ENCODE data around the gene CNIH2. TPM values are rescaled to one million over a fixed set of nuclear protein-coding genes. Genes with fewer than 3 reads are reported as not detected.

CNIH2 gene
- total RNA-seq, 1 experiment from 2014 or later = 1.3 TPM

- intact Hi-C loops (cut with micrococcal nuclease) = loop anchor here (1.0 kb wide), 1 partner anchor 23 kb away; no protein-coding TSS in a partner anchor
- no TSS peak for BruUV-seq (replicated peaks)
- Histone ChIP-seq H3K9me3 (ENCODE audit: control insufficient read depth in 1 of 2, insufficient read depth in 1 of 2, low read depth in 1 of 2, low read length in 2 of 2) (no peaks in the 10 kb centered on the region), H3K36me3 (ENCODE audit: control insufficient read depth in 1 of 2, insufficient read depth in 2 of 2, low read length in 2 of 2) (no peaks in the 10 kb centered on the region), H3K27me3 (ENCODE audit: insufficient read depth, low read length) (no peaks in the 10 kb centered on the region), H3K4me1 (ENCODE audit: control insufficient read depth in 1 of 2, insufficient read depth in 2 of 2, low read length in 2 of 2) (peaks cover 22 to 45% of the 10 kb centered on the region in 2 experiments), H3K27ac (ENCODE audit: low read depth, low read length) (peak within 1 kb of the TSS; percentile 76), H3K79me2 (ENCODE audit: insufficient read depth, low read length) (peaks cover 19% of the 10 kb centered on the region), H4K20me1 (ENCODE audit: insufficient read depth) (no peaks in the 10 kb centered on the region), H3K9me2 (ENCODE audit: insufficient read depth) (no peaks in the 10 kb centered on the region), H3K4me2 (ENCODE audit: low read length) (peak within 1 kb of the TSS; percentile 99), H3K9ac (ENCODE audit: low read length) (peak within 1 kb of the TSS; percentile 93), H3K4me3 (replicated peaks in 1 of 2; ENCODE audit: low read depth in 1 of 2, low read length in 2 of 2) (peak within 1 kb of the TSS; percentile 71 to 96), H2AFZ (ENCODE audit: low read depth, low read length, poor library complexity, severe bottlenecking) (no peak within 1 kb of the TSS)
- peak; percentile 94 for ATAC-seq
- peak; percentile 99 for DNase-seq (ENCODE audit: low read depth, low spot score)
- CTCF ChIA-PET = interaction anchor here (0.6 to 3.4 kb wide), 7 partner anchors 9 to 133 kb away, joined by 3 to 25 read pairs (median 5); partner anchors contain the start of genes RAB1B and RIN1
- RAD21 ChIA-PET (ENCODE audit: low non-redundant PET in 1 of 2, low total read pairs in 2 of 2, uncharacterized antibody in 2 of 2, unreplicated experiment in 2 of 2) = interaction anchor here (0.7 to 0.9 kb wide), 2 partner anchors 31 to 1011 kb away, joined by 3 read pairs; no protein-coding TSS in a partner anchor
- POLR2A ChIA-PET = interaction anchor here (0.6 to 2.7 kb wide), 9 partner anchors 9 to 56 kb away, joined by 3 to 18 read pairs (median 5); partner anchors contain the start of genes BRMS1 and RAB1B
- TF ChIP-seq, protein P1, sequence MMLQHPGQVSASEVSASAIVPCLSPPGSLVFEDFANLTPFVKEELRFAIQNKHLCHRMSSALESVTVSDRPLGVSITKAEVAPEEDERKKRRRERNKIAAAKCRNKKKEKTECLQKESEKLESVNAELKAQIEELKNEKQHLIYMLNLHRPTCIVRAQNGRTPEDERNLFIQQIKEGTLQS (IDR thresholded peaks at IDR 0.05) = no peak
- TF ChIP-seq, protein P2, sequence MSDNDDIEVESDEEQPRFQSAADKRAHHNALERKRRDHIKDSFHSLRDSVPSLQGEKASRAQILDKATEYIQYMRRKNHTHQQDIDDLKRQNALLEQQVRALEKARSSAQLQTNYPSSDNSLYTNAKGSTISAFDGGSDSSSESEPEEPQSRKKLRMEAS (IDR thresholded peaks at IDR 0.05) = no peak
- no peak for TF ChIP-seq ELF1 (IDR thresholded peaks at IDR 0.05; ENCODE audit: borderline replicate concordance, low read depth)
- peak; percentile 87 for TF ChIP-seq YY1 (IDR thresholded peaks at IDR 0.05; ENCODE audit: extremely low read depth, insufficient replicate concordance, low read depth, low read length)
- no peak for TF ChIP-seq ZBTB33 (IDR thresholded peaks at IDR 0.05; ENCODE audit: extremely low read depth, insufficient replicate concordance, low read length)
- no peak for TF ChIP-seq EGR1 (IDR thresholded peaks at IDR 0.05; ENCODE audit: low read depth)
- peak; percentile 84 for TF ChIP-seq POLR2AphosphoS5 (IDR thresholded peaks at IDR 0.05; ENCODE audit: low read depth, low read length)
- no peak for TF ChIP-seq CEBPB (IDR thresholded peaks at IDR 0.05; ENCODE audit: low read depth)
- TF ChIP-seq POLR2A (IDR thresholded peaks at IDR 0.05; ENCODE audit: borderline replicate concordance, extremely low read depth, insufficient read depth, insufficient read length) = peak; percentile 38
- no peak for TF ChIP-seq EZH2phosphoT487 (IDR thresholded peaks at IDR 0.05; ENCODE audit: borderline replicate concordance)
- TF ChIP-seq CBX3 (IDR thresholded peaks at IDR 0.05; ENCODE audit: low read depth) = no peak
- no peak for TF ChIP-seq SIN3A (IDR thresholded peaks at IDR 0.05; ENCODE audit: low read depth)
- no peak for TF ChIP-seq FOSL1 (IDR thresholded peaks at IDR 0.05; ENCODE audit: low read depth)
- peak; percentile 63; the same call in 1 of the 2 replicates for TF ChIP-seq ZFX (IDR thresholded peaks at IDR 0.05)
- no peak for TF ChIP-seq CTCF (IDR thresholded peaks at IDR 0.05 in 2 of 3, conservative IDR thresholded peaks at IDR 0.05 in 1 of 3; ENCODE audit: borderline replicate concordance in 1 of 3, insufficient read depth in 1 of 3, low read depth in 2 of 3, low read length in 2 of 3)
- TF ChIP-seq REST (IDR thresholded peaks at IDR 0.05; ENCODE audit: low read depth) = no peak
- TF ChIP-seq ZNF274 (IDR thresholded peaks at IDR 0.05; ENCODE audit: low read depth, low read length) = no peak
These were observed 10.9 kb downstream of the CNIH2 start, which contains the start of gene YIF1A for GRCh38 chr11:66288671-66289547. Gene YIF1A, minus strand, starts transcription at chr11:66289143. Its CDS starts 158 bp downstream, at chr11:66288985.

All from HCT116 (cell line).